Breast epithelium (tissue), 3 donors: ENCODE measurements around the gene TARDBP.

ENCODE experiments used
- POLR2A ChIP-seq: fragments of 450-650 bp; IDR thresholded peaks from one replicate; pipeline ENCODE4 v1.6.1; 2016; ENCODE audit warnings: antibody characterized with exemption, mild to moderate bottlenecking, moderate library complexity
- POLR2AphosphoS5 ChIP-seq, 3 donors: sonication (generic); formaldehyde crosslinking; IDR thresholded peaks; one replicate each; pipeline ENCODE4 v1.6.1; 2017; ENCODE audit warnings: antibody characterized with exemption in 3 of 3
- TF ChIP-seq, protein P1 (sequence below), 3 donors: fragments of 450-650 bp; IDR thresholded peaks; one replicate each; pipeline ENCODE4 v1.5.1; 2016 to 2017; ENCODE audit warnings: antibody characterized with exemption in 3 of 3, mild to moderate bottlenecking in 3 of 3, moderate library complexity in 3 of 3

DNA sequence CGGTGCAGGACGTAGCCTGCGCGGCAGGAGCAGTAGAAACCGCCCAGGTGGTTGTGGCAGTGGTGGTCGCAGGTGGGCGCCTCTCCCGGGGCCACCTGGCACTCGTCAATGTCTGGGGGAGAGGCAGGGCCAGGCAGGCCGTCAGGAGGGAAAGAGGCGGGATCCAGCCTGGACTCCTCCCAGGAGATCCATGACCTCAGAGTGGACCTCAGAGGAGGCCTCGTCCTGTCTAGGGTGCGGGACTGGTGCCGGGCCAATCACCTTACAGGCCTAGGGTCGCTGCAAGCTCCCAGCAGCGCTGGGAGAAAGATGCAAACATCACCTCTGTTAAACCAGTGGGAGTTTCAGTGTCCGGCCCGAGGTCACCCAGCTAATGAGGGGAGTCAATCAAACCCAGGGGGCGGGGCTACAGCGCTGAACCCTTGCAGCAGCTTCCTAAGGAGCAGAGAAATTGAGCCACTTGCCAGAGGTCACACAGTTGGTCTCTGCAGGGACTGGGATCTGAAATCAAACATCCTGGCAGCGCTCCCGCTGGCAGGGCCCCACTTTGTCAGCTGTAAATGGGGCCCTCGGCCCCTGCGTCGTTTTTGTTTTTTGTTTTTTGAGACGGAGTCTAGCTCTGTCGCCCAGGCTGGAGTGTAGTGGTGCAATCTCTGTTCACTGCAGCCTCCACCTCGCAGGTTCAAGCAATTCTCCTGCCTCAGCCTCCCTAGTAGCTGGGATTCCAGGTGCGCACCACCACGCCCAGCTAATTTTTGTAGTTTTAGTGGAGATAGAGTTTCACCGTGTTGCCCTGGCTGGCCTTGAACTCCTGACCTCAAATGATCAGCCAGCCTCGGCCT is 33.2 kb downstream of the TARDBP start:
- no peak for TF ChIP-seq POLR2A
- TF ChIP-seq, protein P1, sequence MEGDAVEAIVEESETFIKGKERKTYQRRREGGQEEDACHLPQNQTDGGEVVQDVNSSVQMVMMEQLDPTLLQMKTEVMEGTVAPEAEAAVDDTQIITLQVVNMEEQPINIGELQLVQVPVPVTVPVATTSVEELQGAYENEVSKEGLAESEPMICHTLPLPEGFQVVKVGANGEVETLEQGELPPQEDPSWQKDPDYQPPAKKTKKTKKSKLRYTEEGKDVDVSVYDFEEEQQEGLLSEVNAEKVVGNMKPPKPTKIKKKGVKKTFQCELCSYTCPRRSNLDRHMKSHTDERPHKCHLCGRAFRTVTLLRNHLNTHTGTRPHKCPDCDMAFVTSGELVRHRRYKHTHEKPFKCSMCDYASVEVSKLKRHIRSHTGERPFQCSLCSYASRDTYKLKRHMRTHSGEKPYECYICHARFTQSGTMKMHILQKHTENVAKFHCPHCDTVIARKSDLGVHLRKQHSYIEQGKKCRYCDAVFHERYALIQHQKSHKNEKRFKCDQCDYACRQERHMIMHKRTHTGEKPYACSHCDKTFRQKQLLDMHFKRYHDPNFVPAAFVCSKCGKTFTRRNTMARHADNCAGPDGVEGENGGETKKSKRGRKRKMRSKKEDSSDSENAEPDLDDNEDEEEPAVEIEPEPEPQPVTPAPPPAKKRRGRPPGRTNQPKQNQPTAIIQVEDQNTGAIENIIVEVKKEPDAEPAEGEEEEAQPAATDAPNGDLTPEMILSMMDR (IDR thresholded peaks at IDR 0.05), result no peak
- TF ChIP-seq POLR2AphosphoS5 (IDR thresholded peaks at IDR 0.05), result no peak
